NCI-H526 (cell line): ENCODE results near the gene HACD3.
"Not testable (repeated sequence)": the region's sequence is repeated elsewhere in the genome, so short reads cannot be mapped to it uniquely, and the experiment has no call there.

Source experiments
- DNase-seq, 2 experiments: peaks; one replicate each; lab custom pipeline; 2025; lab: John Stamatoyannopoulos, UW

HACD3 gene

GRCh38 chr15:65599677-65600076, 69.4 kb downstream of the HACD3 start:
- DNase-seq = no peak

DNA sequence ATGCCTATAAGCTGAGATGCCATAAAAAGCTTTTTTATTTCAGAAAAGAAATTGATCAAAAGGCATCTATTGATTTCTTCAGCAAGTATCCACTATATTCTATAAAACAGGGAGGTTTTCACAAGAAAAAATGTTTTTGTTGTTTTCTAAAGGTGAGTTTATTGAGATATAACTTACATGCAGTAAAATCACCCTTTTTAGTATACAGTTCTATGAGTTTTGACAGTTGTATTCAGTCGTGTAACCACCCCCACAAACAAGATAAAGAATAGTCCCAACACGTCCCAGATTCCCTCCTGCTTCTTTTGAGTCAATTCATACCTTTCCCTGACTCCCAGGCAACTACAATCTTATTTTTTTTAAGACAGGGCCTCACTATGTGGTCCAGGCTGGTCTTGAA, 72.9 kb downstream of the HACD3 start:
- DNase-seq = no peak

DNA sequence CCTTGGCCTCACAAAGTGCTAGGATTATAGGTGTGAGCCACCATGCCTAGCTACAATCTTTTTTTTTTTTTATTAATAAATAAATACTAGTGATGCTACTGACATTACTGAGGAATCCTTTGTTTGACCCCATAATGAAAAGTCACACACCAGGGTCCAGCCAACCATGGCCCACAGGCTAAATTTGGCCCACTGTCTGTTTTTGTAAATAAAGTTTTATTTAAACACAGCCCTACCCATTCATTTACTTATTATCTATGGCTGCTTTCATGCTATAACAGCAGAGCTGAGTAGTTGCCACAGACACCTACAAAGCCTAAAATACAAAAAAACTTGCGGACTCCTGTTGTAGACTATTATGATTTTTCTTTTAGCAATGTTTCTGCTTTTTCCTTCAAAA, 73.3 kb downstream of the HACD3 start:
- DNase-seq = no peak

- DNase-seq = peak; percentile 89 to 99
Measured at GRCh38 chr15:65610871-65611718, 80.8 kb downstream of the HACD3 start, which contains the start of gene INTS14. Gene INTS14, minus strand, starts transcription at chr15:65611131. Its CDS starts 3,751 bp downstream, at chr15:65607380.

DNA sequence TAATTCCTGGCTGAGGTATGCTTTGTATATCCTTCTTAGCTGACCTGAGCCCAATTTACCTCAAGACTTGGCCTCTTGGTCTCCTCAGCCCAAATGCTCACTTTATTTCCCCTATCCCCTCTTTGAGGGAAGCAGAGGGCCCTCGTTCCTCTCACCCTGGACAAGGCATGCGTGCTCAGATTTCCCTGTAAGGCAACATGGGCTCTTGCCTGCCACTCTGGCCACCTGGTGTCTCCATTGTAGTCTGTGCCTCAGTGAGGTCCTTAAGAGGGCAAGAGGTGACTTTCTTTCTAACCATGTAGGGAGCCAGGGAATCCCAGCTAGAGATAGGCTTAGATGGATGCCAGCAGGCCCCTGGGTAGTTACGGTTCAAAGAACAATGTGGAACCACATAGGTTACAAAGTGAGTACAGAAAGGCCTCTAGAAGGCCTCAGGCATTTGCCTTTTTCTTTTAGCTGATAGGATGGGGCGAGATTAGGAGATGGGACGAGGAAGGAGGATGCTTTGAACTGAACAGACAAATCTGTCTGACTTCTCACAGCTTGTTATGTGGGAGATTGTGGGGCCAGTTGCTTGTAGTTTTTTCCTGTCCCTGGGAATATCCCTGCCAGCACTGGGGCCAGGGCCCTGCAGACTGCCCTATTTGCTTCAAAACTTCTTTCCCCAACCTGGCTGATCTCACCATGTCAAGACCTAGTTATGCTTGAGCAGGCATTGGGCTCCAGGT, 81.8 kb downstream of the HACD3 start:
- DNase-seq = no peak

DNA sequence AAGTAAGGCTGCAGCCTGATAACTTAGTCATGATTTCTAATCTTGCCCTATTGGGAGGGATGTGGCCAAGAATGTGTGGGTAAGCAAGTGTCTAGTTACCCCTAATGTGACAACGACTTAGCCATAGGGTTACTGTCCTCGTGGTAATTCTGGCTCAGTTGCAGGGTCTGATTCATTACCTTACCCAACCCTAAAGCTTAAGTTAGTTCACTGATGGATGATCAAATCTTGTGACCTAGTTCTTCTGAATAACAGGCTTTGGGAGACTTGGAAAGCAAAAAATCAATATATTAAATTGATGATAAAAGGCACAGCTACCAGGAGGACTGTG, 82.3 kb downstream of the HACD3 start:
- DNase-seq = no peak

DNA sequence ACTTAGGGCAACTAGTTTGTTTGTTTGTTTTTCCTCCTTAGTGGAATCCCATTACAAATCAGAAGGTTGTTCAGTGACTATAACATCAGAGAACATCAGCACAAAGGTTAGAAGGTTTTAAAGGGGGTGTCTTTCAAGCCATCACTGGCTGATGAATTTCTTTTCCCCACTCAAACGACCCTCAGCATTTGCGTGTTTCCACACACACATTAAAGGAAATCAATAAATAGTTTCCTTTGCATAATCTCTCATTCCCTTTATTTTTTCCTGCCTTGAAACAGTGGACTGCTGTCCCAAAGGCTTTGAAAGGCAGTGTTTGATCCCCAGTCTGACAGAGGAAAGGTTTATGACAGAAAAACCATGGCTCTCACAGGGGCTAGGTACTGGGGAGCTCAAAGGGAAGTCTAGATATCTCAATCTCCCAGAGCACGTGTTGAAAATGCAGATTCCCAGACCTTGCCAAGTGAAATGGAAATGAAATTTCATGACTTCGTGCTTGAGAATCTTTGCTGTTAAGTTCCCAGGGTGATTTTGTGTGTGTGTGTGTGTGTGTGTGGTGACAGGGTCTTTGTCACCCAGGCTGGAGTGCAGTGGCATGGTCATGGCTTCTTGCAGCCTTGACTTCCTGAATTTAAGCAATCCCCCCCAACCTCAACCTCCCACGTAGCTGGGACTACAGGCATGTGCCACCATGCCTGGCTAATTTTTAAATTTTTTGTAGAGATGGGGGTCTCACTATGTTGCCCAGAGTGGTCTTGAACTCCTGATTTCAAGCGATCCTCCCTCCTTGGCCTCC, 82.9 kb downstream of the HACD3 start:
- no peak for DNase-seq

- not testable (repeated sequence) for DNase-seq
Measured at GRCh38 chr15:65615887-65616286, 85.6 kb downstream of the HACD3 start.

DNA sequence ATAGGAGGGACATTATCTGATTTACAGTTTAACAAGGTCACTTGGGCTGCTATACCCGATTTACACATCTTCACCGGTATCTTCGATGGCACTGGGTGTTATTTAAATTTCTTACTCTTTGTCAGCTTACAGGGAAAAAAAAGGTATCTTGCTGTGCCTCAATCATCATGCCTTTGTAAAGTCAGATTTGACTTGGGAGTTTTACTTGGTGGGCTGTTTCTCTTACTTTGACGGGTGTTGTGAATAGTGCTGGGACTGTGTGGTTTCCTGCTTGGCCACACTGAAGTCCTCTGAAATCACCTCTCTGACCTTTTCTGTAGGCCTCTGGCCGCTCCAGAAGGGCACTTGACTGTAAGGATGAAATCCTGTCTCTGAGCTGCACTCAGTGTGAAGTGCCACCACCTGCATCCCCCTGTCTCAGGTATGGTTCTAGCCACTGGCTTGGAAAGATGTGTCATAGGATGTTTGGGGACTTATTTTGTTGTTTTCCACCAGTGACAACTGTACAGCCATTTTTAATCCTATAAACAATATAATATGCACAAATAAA, 88.4 kb downstream of the HACD3 start:
- DNase-seq = no peak

DNA sequence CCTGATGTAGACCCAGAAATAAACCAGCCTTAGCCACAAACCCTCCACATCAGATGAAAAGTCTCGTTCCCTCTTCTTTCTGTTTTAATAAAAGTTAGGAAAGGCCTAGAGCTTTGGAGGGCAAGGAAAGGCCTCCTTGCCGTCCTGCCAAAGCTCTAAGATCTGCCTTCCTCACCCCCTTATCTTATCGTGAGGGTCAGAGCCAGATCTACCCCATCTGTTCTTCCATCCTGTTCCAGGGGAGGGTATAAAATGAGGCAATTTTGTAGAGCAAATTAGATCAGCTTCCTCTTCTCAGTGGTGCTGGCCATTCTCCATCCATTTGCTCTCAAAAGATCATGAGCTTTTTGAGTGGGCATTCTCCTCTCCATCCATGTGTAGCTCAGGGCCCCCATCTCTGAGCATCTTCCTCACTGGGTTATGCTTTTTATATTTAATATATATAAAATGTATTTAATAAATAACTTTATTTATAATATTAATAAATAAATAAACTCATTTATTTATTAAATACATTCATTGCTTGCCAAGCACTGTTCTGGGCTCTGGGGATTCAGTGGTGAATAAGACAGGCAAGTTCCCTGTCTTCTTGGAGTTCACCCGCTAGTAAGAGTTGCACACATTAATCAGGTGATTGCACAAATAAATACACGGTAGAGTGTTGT, 89.5 kb downstream of the HACD3 start:
- DNase-seq = no peak

GRCh38 chr15:65620833-65621232, 90.6 kb downstream of the HACD3 start:
- DNase-seq = no peak

DNA sequence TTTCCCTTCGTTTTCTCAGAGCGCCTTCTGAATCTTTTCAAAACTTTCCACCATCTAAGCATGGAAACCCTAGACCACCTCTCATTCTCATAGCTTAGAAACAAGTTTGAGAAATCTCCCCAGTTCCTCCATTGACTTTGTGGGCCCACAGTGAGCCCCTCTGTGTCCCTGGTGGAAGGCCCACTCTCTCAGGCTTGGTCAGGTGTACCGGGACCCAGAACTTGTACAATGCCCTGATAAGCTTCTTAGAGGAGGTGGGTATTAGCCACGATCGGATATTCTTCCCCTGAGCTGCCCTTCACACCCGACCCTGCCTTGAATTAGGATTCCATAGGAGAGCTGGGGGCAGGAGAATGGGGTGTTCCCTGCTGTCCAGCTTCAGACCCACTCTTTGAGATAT, 91.4 kb downstream of the HACD3 start, which contains the start of gene SLC24A1:
Gene SLC24A1, plus strand, starts transcription at position 301 of the 400 bp plus-strand sequence. CDS start 2,143 bp downstream, outside the sequence.
- no peak for DNase-seq

DNA sequence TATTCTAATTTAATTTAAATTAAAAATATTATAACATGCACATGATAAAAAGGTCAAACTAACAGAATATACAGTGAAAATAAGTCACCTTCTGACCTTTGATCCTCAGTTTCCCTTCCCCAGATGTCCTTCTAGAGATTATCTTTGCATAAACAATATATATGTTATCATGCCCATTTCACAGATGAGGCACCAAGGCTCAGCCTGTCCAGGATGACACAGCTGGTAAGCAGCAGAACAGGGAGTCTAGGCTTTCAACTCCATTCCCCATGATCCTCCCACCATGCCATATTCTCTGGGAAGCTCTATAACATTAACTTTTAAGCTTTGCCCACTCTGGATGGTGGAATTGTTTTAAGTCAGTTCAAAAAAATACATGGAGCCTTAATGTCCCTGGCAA, 92.8 kb downstream of the HACD3 start:
- DNase-seq = no peak

DNA sequence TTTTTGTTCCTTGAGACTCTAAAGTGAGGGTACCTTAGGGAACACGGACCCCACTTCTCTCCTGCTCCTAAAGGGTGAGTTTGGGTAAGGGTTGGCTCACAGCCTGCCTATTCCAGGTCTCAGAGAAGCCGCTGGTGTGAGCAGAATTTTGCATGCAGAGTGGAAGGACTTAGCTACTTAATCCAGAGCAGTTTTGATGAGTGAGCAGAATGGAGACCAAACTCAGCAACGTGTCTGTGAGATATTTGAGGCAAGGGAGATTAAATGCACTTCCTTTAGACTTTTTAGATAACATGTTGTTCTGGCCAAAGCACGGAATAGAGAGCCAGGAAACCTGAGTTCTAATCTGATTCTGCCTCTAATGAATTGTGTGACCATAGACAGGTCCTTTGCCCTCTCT, 96.6 kb downstream of the HACD3 start:
- DNase-seq = no peak
